Endothelial cell of umbilical vein (primary cell): ENCODE measurements around the gene RIMS4. TPM values are rescaled to one million over a fixed set of nuclear protein-coding genes. Genes with fewer than 3 reads are reported as not detected.

Source experiments
- BruUV-seq: library from RNA; stranded (reverse); fragments of 400-500 nt; replicated peaks from 2 replicates; lab custom pipeline; 2021; lab: Mats Ljungman, UMichigan
- CTCF ChIA-PET: fragments of 300-600, 350-600 bp; sonication (Branson Sonifier 250); formaldehyde crosslinking; loops from one replicate; lab custom pipeline; 2021; ENCODE audit warnings: antibody characterized with exemption, inconsistent platforms; lab: Charles Lee
- POLR2A ChIA-PET: fragments of 300-600, 350-600 bp; sonication (Branson Sonifier 250); formaldehyde crosslinking; loops from one replicate; lab custom pipeline; 2021; ENCODE audit warnings: antibody characterized with exemption, inconsistent platforms; lab: Charles Lee
- DNase-seq: peaks from one replicate; pipeline ENCODE4 v3.0.0-alpha.2; 2011; ENCODE audit warnings: low read depth, low spot score
- FAIRE-seq: peaks from 2 replicates; lab custom pipeline; 2011; peaks lifted over from hg19 to GRCh38; lab: Jason Lieb, UNC
- H2AFZ ChIP-seq: 2 replicates; pipeline ENCODE4 v1.6.0; 2012; ENCODE audit warnings: low read depth, low read length, control low read depth, inconsistent platforms
- H3K27ac ChIP-seq: 2 replicates; pipeline ENCODE4 v1.5.1; 2011; ENCODE audit warnings: low read depth, mild to moderate bottlenecking, control low read depth, low read length, moderate library complexity; ENCODE audit not compliant: insufficient read depth
- H3K27me3 ChIP-seq, 2 experiments: 2 replicates each; pipeline versions ENCODE4 v1.6.0 to v1.6.1; 2011; ENCODE audit warnings: low read length in 2 of 2, mixed read lengths in 1 of 2; ENCODE audit not compliant: control insufficient read depth in 2 of 2, insufficient read depth in 2 of 2
- H3K36me3 ChIP-seq, 2 experiments: 2 replicates in 1 of 2; 3 replicates in 1 of 2; pipeline ENCODE4 v1.5.1; 2011; ENCODE audit warnings: low read length in 2 of 2, mild to moderate bottlenecking in 1 of 2, moderate library complexity in 1 of 2; ENCODE audit not compliant: control insufficient read depth in 2 of 2, insufficient read depth in 2 of 2; ENCODE audit errors: extremely low read depth in 1 of 2
- H3K4me1 ChIP-seq: 3 replicates; pipeline ENCODE4 v1.5.1; 2011; ENCODE audit warnings: mild to moderate bottlenecking, low read length; ENCODE audit not compliant: control insufficient read depth, insufficient read depth; ENCODE audit errors: extremely low read depth
- H3K4me2 ChIP-seq: 2 replicates; pipeline ENCODE4 v1.6.1; 2011; ENCODE audit warnings: low read length, control low read depth, mixed read lengths; ENCODE audit not compliant: insufficient read depth
- H3K4me3 ChIP-seq, 3 experiments: fragments of 200-600 bp in 1 of 3; sonication (generic), shearing (Covaris generic) in 1 of 3; replicated peaks in 1 of 3; 2 replicates each; pipeline ENCODE4 v1.5.1; 2011 to 2016; ENCODE audit warnings: control low read depth in 3 of 3, low read length in 3 of 3, mild to moderate bottlenecking in 2 of 3, inconsistent platforms in 1 of 3, low read depth in 1 of 3, moderate library complexity in 1 of 3; ENCODE audit not compliant: insufficient read depth in 1 of 3
- H3K79me2 ChIP-seq: 2 replicates; pipeline ENCODE4 v1.6.0; 2012; ENCODE audit warnings: low read length, inconsistent platforms; ENCODE audit not compliant: control insufficient read depth, insufficient read depth
- H3K9ac ChIP-seq: replicated peaks from 2 replicates; pipeline ENCODE3; 2011; ENCODE audit warnings: low read length, control low read depth; ENCODE audit not compliant: insufficient read depth; ENCODE audit errors: extremely low read depth
- H3K9me1 ChIP-seq: replicated peaks from 3 replicates; pipeline ENCODE4 v1.6.0; 2011; ENCODE audit warnings: mild to moderate bottlenecking, low read length; ENCODE audit not compliant: control insufficient read depth, insufficient read depth; ENCODE audit errors: extremely low read depth
- H3K9me3 ChIP-seq: replicated peaks from 2 replicates; pipeline ENCODE4 v1.5.1; 2012; ENCODE audit warnings: low read length, inconsistent platforms; ENCODE audit not compliant: control insufficient read depth, insufficient read depth
- H4K20me1 ChIP-seq: replicated peaks from 2 replicates; pipeline ENCODE3; 2011; ENCODE audit warnings: mild to moderate bottlenecking, low read length; ENCODE audit not compliant: control insufficient read depth, insufficient read depth; ENCODE audit errors: extremely low read depth
- EZH2 ChIP-seq: IDR thresholded peaks from 2 replicates; pipeline ENCODE4 v1.6.1; 2012; ENCODE audit warnings: borderline replicate concordance, low read depth, mild to moderate bottlenecking, moderate library complexity, low read length, inconsistent platforms; ENCODE audit not compliant: severe bottlenecking
- FOS ChIP-seq: IDR thresholded peaks from 2 replicates; pipeline ENCODE4 v1.6.1; 2011; ENCODE audit warnings: mild to moderate bottlenecking, low read length, moderate library complexity, borderline replicate concordance; ENCODE audit not compliant: insufficient read depth
- GATA2 ChIP-seq: IDR thresholded peaks from 2 replicates; pipeline ENCODE4 v1.7.0; 2011; ENCODE audit warnings: low read depth, mild to moderate bottlenecking, moderate library complexity, mixed read lengths, low read length; ENCODE audit not compliant: insufficient read length, insufficient read depth
- MAX ChIP-seq: IDR thresholded peaks from 2 replicates; pipeline ENCODE4 v1.6.1; 2011; ENCODE audit not compliant: insufficient read depth, insufficient read length
- MYC ChIP-seq: IDR thresholded peaks from one replicate; pipeline ENCODE4 v1.6.1; 2011; ENCODE audit warnings: mild to moderate bottlenecking, low read depth, low read length
- POLR2A ChIP-seq: IDR thresholded peaks from 2 replicates; pipeline ENCODE4 v1.6.1; 2012; ENCODE audit warnings: low read depth, mild to moderate bottlenecking, control low read depth, low read length
- POLR2AphosphoS5 ChIP-seq: IDR thresholded peaks from 2 replicates; pipeline ENCODE4 v1.6.1; 2012; ENCODE audit warnings: low read depth, mild to moderate bottlenecking, control low read depth, low read length, moderate library complexity; ENCODE audit not compliant: insufficient read depth
- dilution Hi-C: fragments of 300-500 bp; cut with MboI; formaldehyde crosslinking; loops from one replicate; pipeline ENCODE4 v1.15.0; 2019; ENCODE audit warnings: low sequenced_read_pairs; ENCODE audit not compliant: extremely low pct_ligation_motif_present
- intact Hi-C: fragments of 100-400 bp; cut with micrococcal nuclease; formaldehyde crosslinking; loops from one replicate; pipeline ENCODE4 v1.10.0; 2022
- polyA plus RNA-seq, 4 experiments: library from polyadenylated mRNA; depleted of rRNA in 3 of 4; stranded (reverse) in 3 of 4; unstranded in 1 of 4; fragments of >200 nt; gene quantifications; 2 replicates each; pipeline versions ENCODE4 v1.2.1 to v1.2.3, GENCODE V29; 2011 to 2012; ENCODE audit warnings: missing spikeins in 1 of 4
- total RNA-seq: library from RNA; stranded (reverse); gene quantifications from 2 replicates; pipeline ENCODE4 v1.2.3, GENCODE V29; 2021

The RIMS4 gene
- total and polyA plus RNA-seq, 2 donors (not counting 3 experiments of a cell fraction or from before 2014, with no cell fraction given), result not detected

- no peak overlapping the region for H3K4me2 ChIP-seq
- ChIA-PET POLR2A (no interaction called here), CTCF (interaction anchor here (1.0 to 2.5 kb wide), 3 partner anchors 10 to 11 kb away, joined by 3 to 11 read pairs (median 6); no protein-coding TSS in a partner anchor)
- H3K4me3 ChIP-seq, result no peak overlapping the region
- no peaks in the 10 kb centered on the region for H3K27me3 ChIP-seq
- intact Hi-C loops (no loop called here), dilution Hi-C loops (no loop called here)
- peaks cover 16% of the 10 kb centered on the region for H3K4me1 ChIP-seq
- TF ChIP-seq FOS (no peak), EZH2 (no peak), POLR2AphosphoS5 (no peak), GATA2 (no peak), MYC (no peak), POLR2A (no peak), MAX (no peak)
- no peak overlapping the region for H3K27ac ChIP-seq
- FAIRE-seq (no peak), DNase-seq (no peak)
- H3K9me1 ChIP-seq, result no peaks in the 10 kb centered on the region
- no TSS peak for BruUV-seq
- H3K9ac ChIP-seq, result no peak overlapping the region
- H3K9me3 ChIP-seq, result no peaks in the 10 kb centered on the region
- no peaks in the 10 kb centered on the region for H3K79me2 ChIP-seq
- no peaks in the 10 kb centered on the region for H4K20me1 ChIP-seq
- no peaks in the 10 kb centered on the region for H3K36me3 ChIP-seq
- H2AFZ ChIP-seq, result no peak overlapping the region
These were observed 88.6 kb downstream of the RIMS4 start for GRCh38 chr20:44721785-44722054.

- Histone ChIP-seq H3K9me1 (no peaks in the 10 kb centered on the region), H3K4me1 (peaks cover 16% of the 10 kb centered on the region), H2AFZ (no peak overlapping the region), H3K27me3 (no peaks in the 10 kb centered on the region), H3K27ac (no peak overlapping the region), H3K9me3 (no peaks in the 10 kb centered on the region), H3K4me2 (peak overlapping the region; percentile 12), H3K9ac (no peak overlapping the region), H3K4me3 (no peak overlapping the region), H3K36me3 (no peaks in the 10 kb centered on the region), H3K79me2 (no peaks in the 10 kb centered on the region), H4K20me1 (no peaks in the 10 kb centered on the region)
- DNase-seq, result peak; percentile 46
- peak; percentile 76 for TF ChIP-seq FOS
- no peak for TF ChIP-seq POLR2A
- intact Hi-C loops (no loop called here), dilution Hi-C loops (no loop called here)
- POLR2A ChIA-PET, result interaction anchor here (0.7 kb wide), 1 partner anchor 28 kb away, joined by 7 read pairs; no protein-coding TSS in a partner anchor
- FAIRE-seq, result peak; percentile 62
- CTCF ChIA-PET, result interaction anchor here (0.9 to 2.5 kb wide), 5 partner anchors 9 to 32 kb away, joined by 3 to 11 read pairs (median 6); no protein-coding TSS in a partner anchor
- no TSS peak for BruUV-seq
These were observed 89.2 kb downstream of the RIMS4 start for GRCh38 chr20:44720997-44721784.
